Uterus (tissue), 2 donors: Measurements from ENCODE around the gene H6PD.

Experiments
- POLR2A ChIP-seq, 2 donors: fragments of 450-650 bp; IDR thresholded peaks; one replicate each; pipeline ENCODE4 v1.6.1; 2016; ENCODE audit warnings: antibody characterized with exemption in 2 of 2, mild to moderate bottlenecking in 1 of 2, moderate library complexity in 1 of 2
- TF ChIP-seq, protein P1 (sequence below), 4 experiments: fragments of 200-600 bp in 2 of 4; fragments of 450-650 bp in 2 of 4; sonication (generic) in 2 of 4; IDR thresholded peaks; one replicate each; pipeline ENCODE4 v1.5.1; 2016 to 2019; ENCODE audit warnings: antibody characterized with exemption in 4 of 4, mild to moderate bottlenecking in 2 of 4, moderate library complexity in 1 of 4

DNA sequence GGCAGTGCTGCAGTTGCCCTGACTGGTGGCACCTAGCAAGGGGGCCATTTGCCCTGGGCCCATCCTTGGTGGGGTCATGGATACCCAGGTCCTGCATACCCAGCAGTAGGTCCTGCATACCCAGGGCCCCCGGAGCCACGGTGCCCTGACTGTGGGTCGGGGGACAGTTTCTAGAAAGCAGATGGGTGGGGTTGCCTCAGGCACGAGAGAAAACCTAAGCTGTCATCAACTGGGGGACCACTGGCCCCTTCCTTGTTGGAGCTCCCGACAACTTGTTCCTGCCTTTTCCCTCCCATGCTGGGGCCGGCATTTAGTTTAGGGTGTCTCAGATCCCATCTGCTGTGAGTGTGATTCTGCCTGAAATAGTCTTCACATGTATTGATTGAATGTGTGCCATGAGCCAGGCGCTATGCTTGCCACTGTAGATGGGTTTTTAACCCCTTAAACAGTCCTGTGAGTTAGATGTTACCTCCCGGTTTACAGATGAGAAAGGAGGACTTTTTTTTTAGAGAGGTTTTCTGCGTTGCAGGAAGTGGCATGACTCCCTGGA is 73.7 kb downstream of the H6PD start:
- TF ChIP-seq, protein P1, sequence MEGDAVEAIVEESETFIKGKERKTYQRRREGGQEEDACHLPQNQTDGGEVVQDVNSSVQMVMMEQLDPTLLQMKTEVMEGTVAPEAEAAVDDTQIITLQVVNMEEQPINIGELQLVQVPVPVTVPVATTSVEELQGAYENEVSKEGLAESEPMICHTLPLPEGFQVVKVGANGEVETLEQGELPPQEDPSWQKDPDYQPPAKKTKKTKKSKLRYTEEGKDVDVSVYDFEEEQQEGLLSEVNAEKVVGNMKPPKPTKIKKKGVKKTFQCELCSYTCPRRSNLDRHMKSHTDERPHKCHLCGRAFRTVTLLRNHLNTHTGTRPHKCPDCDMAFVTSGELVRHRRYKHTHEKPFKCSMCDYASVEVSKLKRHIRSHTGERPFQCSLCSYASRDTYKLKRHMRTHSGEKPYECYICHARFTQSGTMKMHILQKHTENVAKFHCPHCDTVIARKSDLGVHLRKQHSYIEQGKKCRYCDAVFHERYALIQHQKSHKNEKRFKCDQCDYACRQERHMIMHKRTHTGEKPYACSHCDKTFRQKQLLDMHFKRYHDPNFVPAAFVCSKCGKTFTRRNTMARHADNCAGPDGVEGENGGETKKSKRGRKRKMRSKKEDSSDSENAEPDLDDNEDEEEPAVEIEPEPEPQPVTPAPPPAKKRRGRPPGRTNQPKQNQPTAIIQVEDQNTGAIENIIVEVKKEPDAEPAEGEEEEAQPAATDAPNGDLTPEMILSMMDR (IDR thresholded peaks at IDR 0.05), result no peak
- TF ChIP-seq POLR2A (IDR thresholded peaks at IDR 0.05), result no peak
